K562 (cell line): ENCODE data around the gene ATAD3B. TPM values are rescaled to one million over a fixed set of nuclear protein-coding genes. Genes with fewer than 3 reads are reported as not detected.
A peak's percentile ranks its signal among the peaks of the same experiment; 100 is the strongest.

Experiments
- ATAC-seq: fragments of 200-7000 bp; cut with Tn5 transposase; 3 replicates; pipeline ENCODE4 v1.9.1; 2020; ENCODE audit warnings: moderate library complexity
- BruUV-seq: library from RNA; stranded (reverse); fragments of 400-500 nt; replicated peaks from 2 replicates; lab custom pipeline; 2021; lab: Mats Ljungman, UMichigan
- CTCF ChIA-PET: fragments of 300-600 bp; formaldehyde crosslinking; extraction: SDS; loops from one replicate; lab custom pipeline; 2021; ENCODE audit warnings: low intra/inter-chr PET ratio; lab: Yijun Ruan, JAX
- POLR2A ChIA-PET: fragments of 300-600, 350-650 bp; sonication (Branson Sonifier 250); formaldehyde crosslinking; extraction: SDS; loops from one replicate; lab custom pipeline; 2021; ENCODE audit warnings: antibody characterized with exemption, inconsistent platforms; lab: Yijun Ruan, JAX
- DNase-seq, 4 experiments: peaks; one replicate each; pipeline versions ENCODE4 v3.0.0 to v3.0.0-alpha.2; 2011 to 2018; ENCODE audit warnings: low spot score in 3 of 4, mixed read lengths in 3 of 4; ENCODE audit errors: extremely low read depth in 1 of 4
- FAIRE-seq: peaks from 2 replicates; lab custom pipeline; 2011; peaks lifted over from hg19 to GRCh38; lab: Jason Lieb, UNC
- H2AFZ ChIP-seq: 2 replicates; pipeline ENCODE4 v1.6.0; 2011; ENCODE audit warnings: low read depth, low read length, control low read depth, inconsistent platforms
- H3K27ac ChIP-seq: fragments of 200-600 bp; 3 replicates; pipeline ENCODE4 v1.8.0; 2011; ENCODE audit warnings: low read depth, mild to moderate bottlenecking, control low read depth, inconsistent platforms, low read length, moderate library complexity, mixed read lengths; ENCODE audit errors: extremely low read depth
- H3K27me3 ChIP-seq, 2 experiments: fragments of 300-600 bp in 1 of 2; 2 replicates in 1 of 2; 3 replicates in 1 of 2; pipeline versions ENCODE4 v1.6.0 to v1.8.0; 2011; ENCODE audit warnings: inconsistent platforms in 2 of 2, low read length in 2 of 2, mild to moderate bottlenecking in 1 of 2, mixed read lengths in 1 of 2, moderate library complexity in 1 of 2; ENCODE audit not compliant: control insufficient read depth in 2 of 2, insufficient read depth in 2 of 2
- H3K36me3 ChIP-seq: fragments of 300-600 bp; 3 replicates; pipeline ENCODE4 v1.8.0; 2011; ENCODE audit warnings: mild to moderate bottlenecking, low read length, inconsistent platforms; ENCODE audit not compliant: control insufficient read depth, insufficient read depth
- H3K4me1 ChIP-seq, 2 experiments: fragments of 200-600 bp in 1 of 2; replicated peaks in 1 of 2; 2 replicates in 1 of 2; 3 replicates in 1 of 2; pipeline versions ENCODE4 v1.5.1 to v1.8.0; 2011; ENCODE audit warnings: inconsistent platforms in 2 of 2, low read length in 2 of 2, mild to moderate bottlenecking in 1 of 2, mixed read lengths in 1 of 2, moderate library complexity in 1 of 2; ENCODE audit not compliant: control insufficient read depth in 2 of 2, insufficient read depth in 2 of 2
- H3K4me2 ChIP-seq: 2 replicates; pipeline ENCODE4 v1.6.1; 2011; ENCODE audit warnings: low read length, control low read depth, inconsistent platforms, mixed read lengths; ENCODE audit not compliant: insufficient read depth
- H3K4me3 ChIP-seq: fragments of 200-600 bp; sonication (generic), shearing (Covaris generic); 2 replicates; pipeline ENCODE4 v1.5.1; 2016; ENCODE audit warnings: control low read depth, inconsistent platforms
- H3K79me2 ChIP-seq: fragments of 200-600 bp; 3 replicates; pipeline ENCODE4 v1.8.0; 2011; ENCODE audit warnings: low read length, inconsistent platforms; ENCODE audit not compliant: control insufficient read depth, insufficient read depth
- H3K9ac ChIP-seq, 2 experiments: 2 replicates each; pipeline versions ENCODE4 v1.6.0 to v1.6.1; 2011; ENCODE audit warnings: low read depth in 2 of 2, low read length in 2 of 2, control low read depth in 1 of 2, inconsistent platforms in 1 of 2, mild to moderate bottlenecking in 1 of 2, mixed read lengths in 1 of 2; ENCODE audit not compliant: insufficient read depth in 1 of 2
- H3K9me1 ChIP-seq: one replicate; pipeline ENCODE4 v1.6.0; 2011; ENCODE audit warnings: inconsistent platforms, mild to moderate bottlenecking, low read length, moderate library complexity; ENCODE audit not compliant: control insufficient read depth, insufficient read depth
- H3K9me3 ChIP-seq: replicated peaks from 2 replicates; pipeline ENCODE4 v1.5.1; 2011; ENCODE audit warnings: low read depth, low read length, inconsistent platforms; ENCODE audit not compliant: control insufficient read depth, insufficient read depth
- H4K20me1 ChIP-seq: replicated peaks from 2 replicates; pipeline ENCODE4 v1.6.1; 2011; ENCODE audit warnings: low read length, inconsistent platforms, mixed read lengths; ENCODE audit not compliant: control insufficient read depth, insufficient read depth
- ARHGAP35 ChIP-seq: fragments of 450-650 bp; IDR thresholded peaks from 2 replicates; pipeline ENCODE4 v1.6.1; 2018; ENCODE audit not compliant: partially characterized antibody
- CCNT2 ChIP-seq: IDR thresholded peaks from 2 replicates; pipeline ENCODE4 v1.6.1; 2011; ENCODE audit warnings: borderline replicate concordance, low read depth, mild to moderate bottlenecking, moderate library complexity, mixed read lengths, low read length; ENCODE audit not compliant: insufficient read length; ENCODE audit errors: extremely low read depth
- RBM22 ChIP-seq: fragments of 200-400 bp; formaldehyde crosslinking; IDR thresholded peaks from 2 replicates; pipeline ENCODE4 v1.6.1; 2018; ENCODE audit warnings: low read length, low read depth; ENCODE audit not compliant: poor library complexity, severe bottlenecking
- SMAD3 ChIP-seq: fragments of 450-650 bp; formaldehyde crosslinking; conservative IDR thresholded peaks from 2 replicates; pipeline ENCODE4 v1.4.0; 2020; ENCODE audit warnings: mild to moderate bottlenecking
- TFAP4 ChIP-seq: sonication (generic); formaldehyde crosslinking; IDR thresholded peaks from 2 replicates; pipeline ENCODE4 v1.8.0; 2022; ENCODE audit warnings: missing genetic modification reagents, mild to moderate bottlenecking, moderate library complexity, borderline replicate concordance
- ZBTB7A ChIP-seq: IDR thresholded peaks from 2 replicates; pipeline ENCODE4 v1.6.1; 2011; ENCODE audit warnings: low read depth, mild to moderate bottlenecking, low read length, moderate library complexity, borderline replicate concordance; ENCODE audit not compliant: control insufficient read depth
- ZNF586 ChIP-seq: fragments of 450-650 bp; formaldehyde crosslinking; conservative IDR thresholded peaks from 2 replicates; pipeline ENCODE4 v1.4.0; 2020; ENCODE audit warnings: mild to moderate bottlenecking, moderate library complexity
- ZNF592 ChIP-seq: fragments of 450-650 bp; IDR thresholded peaks from 2 replicates; pipeline ENCODE4 v1.6.1; 2017; ENCODE audit warnings: antibody characterized with exemption, mild to moderate bottlenecking
- WGBS: fragments of 100-300 bp; shearing (Covaris generic); methylation state at CpG from one replicate; pipeline ENCODE4 v1.1.6; 2016; ENCODE audit warnings: low coverage, mixed read lengths; ENCODE audit not compliant: insufficient coverage; ENCODE audit errors: missing lambda C conversion rate; 5-methylcytosine and 5-hydroxymethylcytosine counted together
- in situ Hi-C: fragments of 300-500 bp; cut with MboI; formaldehyde crosslinking; loops from 4 replicates; pipeline ENCODE4 v1.15.0; 2018; ENCODE audit warnings: inconsistent platforms, mixed read lengths
- intact Hi-C: fragments of 100-400 bp; cut with micrococcal nuclease; formaldehyde crosslinking; loops from 2 replicates; pipeline ENCODE4 v1.14.2; 2022
- polyA plus RNA-seq, 8 experiments: library from polyadenylated mRNA; depleted of rRNA in 4 of 8; stranded (reverse) in 5 of 8; unstranded in 3 of 8; fragments of >200 nt; fragmentation: Nextera tagmentation in 2 of 8; fragmentation: Illumina TruSeq in 1 of 8; extraction: Ambion mirVana in 2 of 8; extraction: Trizol in 1 of 8; gene quantifications; 2 replicates each; pipeline versions ENCODE4 v1.2.1 to v1.2.3, GENCODE V29; 2011 to 2014; ENCODE audit warnings: inconsistent platforms in 1 of 8, missing spikeins in 1 of 8
- total RNA-seq, 7 experiments: library from RNA; depleted of rRNA in 6 of 7; stranded (reverse); fragments of >200 nt in 6 of 7; fragmentation: Illumina TruSeq in 2 of 7; extraction: Trizol in 2 of 7; gene quantifications; 2 replicates each; pipeline versions ENCODE4 v1.2.1 to v1.2.3, GENCODE V29; 2011 to 2021; ENCODE audit warnings: low replicate concordance in 1 of 7

Gene ATAD3B
- total and polyA plus RNA-seq, 9 of the 15 experiments (the other 6 are each of a cell fraction or from before 2014, with no cell fraction given): 0.07 to 113 (median 27.7) TPM

GRCh38 chr1:1541956-1542765 is 70.6 kb downstream of the ATAD3B start:
- H3K4me2 ChIP-seq: no peak overlapping the region
- CTCF ChIA-PET: no interaction called here
- no peak overlapping the region for H3K4me3 ChIP-seq
- no peak for ATAC-seq
- in situ Hi-C loops: no loop called here
- no TSS peak for BruUV-seq
- no peak overlapping the region for H3K27ac ChIP-seq
- no peak for FAIRE-seq
- H3K36me3 ChIP-seq: peaks cover 73% of the 10 kb centered on the region
- no peaks in the 10 kb centered on the region for H3K9me1 ChIP-seq
- 0 out of 3 replicates have a peak, but pooled peaks cover 2% of the 10 kb centered on the region for H3K79me2 ChIP-seq
- no peak for DNase-seq
- TF ChIP-seq ARHGAP35 (no peak), SMAD3 (CRISPR knock-in tag) (no peak), CCNT2 (no peak), ZNF592 (no peak), TFAP4 (CRISPR knock-in tag) (no peak), RBM22 (peak; percentile 72), ZBTB7A (no peak), ZNF586 (CRISPR knock-in tag) (no peak)
- H3K4me1 ChIP-seq: peaks cover 0 to 37% of the 10 kb centered on the region in 2 experiments; a peak in 2 of 5 replicates
- POLR2A ChIA-PET: no interaction called here
- intact Hi-C loops: no loop called here
- H3K27me3 ChIP-seq: no peaks in the 10 kb centered on the region
- 97% methylated on average over 33 of the region's 37 CpGs for WGBS
- H3K9ac ChIP-seq: no peak overlapping the region
- no peak overlapping the region for H2AFZ ChIP-seq
- peaks cover 3% of the 10 kb centered on the region; the same call in 1 of the 2 replicates for H4K20me1 ChIP-seq
- H3K9me3 ChIP-seq: no peaks in the 10 kb centered on the region; the same call in 1 of the 2 replicates
